Mesendoderm (in vitro differentiated cells): Measurements from ENCODE around the gene NELFE.
"Not testable (repeated sequence)": the region's sequence is repeated elsewhere in the genome, so short reads cannot be mapped to it uniquely, and the experiment has no call there.

Experiments used
- DNase-seq: peaks from one replicate; pipeline ENCODE4 v3.0.0; 2013
- H2AK5ac ChIP-seq: 2 replicates; pipeline ENCODE4 v1.6.1; 2013; ENCODE audit warnings: low read length, inconsistent platforms
- H2BK120ac ChIP-seq: 2 replicates; pipeline ENCODE4 v1.6.1; 2013; ENCODE audit warnings: low read depth, mild to moderate bottlenecking, low read length, moderate library complexity, mixed read lengths
- H2BK15ac ChIP-seq: replicated peaks from 2 replicates; pipeline ENCODE4 v1.6.1; 2013; ENCODE audit warnings: low read depth, mild to moderate bottlenecking, moderate library complexity
- H2BK5ac ChIP-seq: 2 replicates; pipeline ENCODE4 v1.6.1; 2013; ENCODE audit warnings: low read length, inconsistent platforms
- H3K18ac ChIP-seq: 2 replicates; pipeline ENCODE4 v1.6.1; 2013; ENCODE audit warnings: mild to moderate bottlenecking, low read length, mixed read lengths
- H3K23ac ChIP-seq: one replicate; pipeline ENCODE4 v1.6.1; 2013; ENCODE audit warnings: low read length
- H3K27ac ChIP-seq: 2 replicates; pipeline ENCODE4 v1.5.1; 2013; ENCODE audit warnings: low read depth, mild to moderate bottlenecking, inconsistent platforms, low read length, moderate library complexity
- H3K27me3 ChIP-seq: 2 replicates; pipeline ENCODE4 v1.6.1; 2013; ENCODE audit warnings: low read length, control low read depth, mild to moderate bottlenecking, inconsistent platforms; ENCODE audit not compliant: insufficient read depth, poor library complexity
- H3K36me3 ChIP-seq: 2 replicates; pipeline ENCODE4 v1.6.1; 2013; ENCODE audit warnings: low read length, inconsistent platforms; ENCODE audit not compliant: control insufficient read depth, insufficient read depth
- H3K4ac ChIP-seq: one replicate; pipeline ENCODE4 v1.6.1; 2013; ENCODE audit warnings: low read depth, mild to moderate bottlenecking, low read length, moderate library complexity
- H3K4me1 ChIP-seq: 2 replicates; pipeline ENCODE4 v1.6.1; 2013; ENCODE audit warnings: low read depth, low read length, inconsistent platforms; ENCODE audit not compliant: control insufficient read depth
- H3K4me2 ChIP-seq: 2 replicates; pipeline ENCODE4 v1.6.1; 2013; ENCODE audit warnings: low read length
- H3K4me3 ChIP-seq: 2 replicates; pipeline ENCODE4 v1.5.1; 2013; ENCODE audit warnings: mild to moderate bottlenecking, low read length
- H3K56ac ChIP-seq: one replicate; pipeline ENCODE4 v1.6.1; 2013; ENCODE audit warnings: low read length
- H3K79me1 ChIP-seq: 2 replicates; pipeline ENCODE4 v1.6.1; 2013; ENCODE audit warnings: low read length, inconsistent platforms
- H3K79me2 ChIP-seq: 2 replicates; pipeline ENCODE4 v1.6.1; 2013; ENCODE audit warnings: mild to moderate bottlenecking, low read length; ENCODE audit not compliant: control insufficient read depth, insufficient read depth
- H3K9ac ChIP-seq: 2 replicates; pipeline ENCODE4 v1.6.1; 2013; ENCODE audit warnings: low read length, inconsistent platforms
- H4K5ac ChIP-seq: one replicate; pipeline ENCODE4 v1.6.1; 2013; ENCODE audit warnings: low read length
- H4K8ac ChIP-seq: one replicate; pipeline ENCODE4 v1.6.1; 2013; ENCODE audit warnings: low read depth, mild to moderate bottlenecking, control low read depth, low read length, moderate library complexity
- whole genome bisulfite sequencing: extraction: QIAGEN DNeasy Blood & Tissue Kit; methylation state at CpG from one replicate; pipeline ENCODE4 v1.1.7; 2013; ENCODE audit warnings: low lambda C conversion rate, missing lambda C conversion rate; ENCODE audit not compliant: insufficient coverage; ENCODE audit errors: extremely low coverage; 5-methylcytosine and 5-hydroxymethylcytosine counted together

Gene NELFE

DNA sequence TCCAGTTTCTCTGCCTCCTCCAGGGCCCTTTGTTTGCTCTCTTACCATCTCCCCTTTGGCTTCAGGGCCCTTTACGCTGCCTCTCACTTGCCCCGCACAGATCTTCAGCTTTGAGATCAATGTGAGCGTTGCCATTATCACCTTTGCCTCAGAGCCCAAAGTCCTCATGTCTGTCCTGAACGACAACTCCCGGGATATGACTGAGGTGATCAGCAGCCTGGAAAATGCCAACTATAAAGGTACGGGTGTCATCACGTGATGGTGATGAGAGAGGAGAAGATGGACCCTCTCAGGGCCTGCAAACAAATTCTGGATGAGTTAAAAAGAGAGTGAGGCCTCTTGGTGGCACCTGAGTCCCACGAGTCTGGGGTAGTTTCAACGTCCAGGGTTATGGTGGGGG, 22.9 kb downstream of the NELFE start:
- Histone ChIP-seq H3K27me3 (no peaks in the 10 kb centered on the region), H3K56ac (no peak overlapping the region), H2BK5ac (no peak overlapping the region), H3K9ac (no peak overlapping the region), H2AK5ac (no peak overlapping the region), H3K4me1 (no peaks in the 10 kb centered on the region), H3K4me3 (no peak overlapping the region), H3K79me2 (no peaks in the 10 kb centered on the region), H3K23ac (no peak overlapping the region), H3K4me2 (no peak overlapping the region), H3K18ac (no peak overlapping the region), H2BK120ac (no peak overlapping the region), H4K8ac (no peak overlapping the region), H3K79me1 (no peaks in the 10 kb centered on the region), H4K5ac (no peak overlapping the region), H2BK15ac (no peak overlapping the region), H3K36me3 (no peaks in the 10 kb centered on the region), H3K27ac (no peak overlapping the region), H3K4ac (no peak overlapping the region)
- no CpG with 5 or more reads among the region's 9 CpGs for WGBS
- DNase-seq: no peak

- no peak overlapping the region for H4K5ac ChIP-seq
- no CpG with 5 or more reads among the region's 3 CpGs for WGBS
- H3K79me2 ChIP-seq: no peaks in the 10 kb centered on the region
- H4K8ac ChIP-seq: no peak overlapping the region
- no peaks in the 10 kb centered on the region for H3K27me3 ChIP-seq
- H3K79me1 ChIP-seq: no peaks in the 10 kb centered on the region
- H2BK15ac ChIP-seq: no peak overlapping the region
- no peak for DNase-seq
- no peak overlapping the region for H3K4me2 ChIP-seq
- no peak overlapping the region for H3K23ac ChIP-seq
- H3K56ac ChIP-seq: no peak overlapping the region
- no peak overlapping the region for H3K18ac ChIP-seq
- no peak overlapping the region for H3K9ac ChIP-seq
- H3K27ac ChIP-seq: no peak overlapping the region
- no peaks in the 10 kb centered on the region for H3K36me3 ChIP-seq
- no peak overlapping the region for H2BK5ac ChIP-seq
- no peak overlapping the region for H3K4ac ChIP-seq
- H2AK5ac ChIP-seq: no peak overlapping the region
- H3K4me3 ChIP-seq: no peak overlapping the region
- no peaks in the 10 kb centered on the region for H3K4me1 ChIP-seq
- no peak overlapping the region for H2BK120ac ChIP-seq
These were observed 23.8 kb downstream of the NELFE start for GRCh38 chr6:31935021-31935420.

GRCh38 chr6:31933537-31933936, 25.2 kb downstream of the NELFE start:
- WGBS: no CpG with 5 or more reads among the region's 19 CpGs
- no peaks in the 10 kb centered on the region for H3K79me1 ChIP-seq
- H3K4me3 ChIP-seq: no peak overlapping the region

DNA sequence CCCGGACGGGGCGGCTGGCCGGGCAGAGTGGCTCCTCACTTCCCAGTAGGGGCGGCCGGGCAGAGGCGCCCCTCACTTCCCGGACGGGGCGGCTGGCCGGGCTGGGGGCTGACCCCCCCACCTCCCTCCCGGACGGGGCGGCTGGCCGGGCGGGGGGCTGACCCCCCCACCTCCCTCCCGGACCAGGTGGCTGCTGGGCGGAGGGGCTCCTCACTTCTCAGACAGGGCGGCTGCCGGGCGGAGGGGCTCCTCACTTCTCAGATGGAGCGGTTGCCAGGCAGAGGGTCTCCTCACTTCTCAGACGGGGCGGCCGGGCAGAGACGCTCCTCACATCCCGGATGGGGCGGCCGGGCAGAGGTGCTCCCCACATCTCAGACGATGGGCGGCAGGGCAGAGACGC, 26.6 kb downstream of the NELFE start:
- not testable (repeated sequence) for H3K56ac ChIP-seq, H4K8ac ChIP-seq, H3K18ac ChIP-seq, H3K4me1 ChIP-seq, H3K79me2 ChIP-seq, H2BK120ac ChIP-seq, H3K4ac ChIP-seq, H2AK5ac ChIP-seq, DNase-seq, H4K5ac ChIP-seq, H3K4me3 ChIP-seq, H3K27me3 ChIP-seq, H3K4me2 ChIP-seq, H3K36me3 ChIP-seq, H3K27ac ChIP-seq, H3K9ac ChIP-seq, H2BK5ac ChIP-seq, H3K79me1 ChIP-seq, H3K23ac ChIP-seq, H2BK15ac ChIP-seq
- no CpG with 5 or more reads among the region's 32 CpGs for WGBS

More at GRCh38 chr6:31933537-31933936, 25.2 kb downstream of the NELFE start:
- Histone ChIP-seq H3K4me2 (no peak overlapping the region), H2BK120ac (no peak overlapping the region), H3K27me3 (no peaks in the 10 kb centered on the region), H4K5ac (no peak overlapping the region), H3K9ac (no peak overlapping the region), H2AK5ac (no peak overlapping the region), H3K27ac (no peak overlapping the region), H3K79me2 (no peaks in the 10 kb centered on the region), H2BK15ac (no peak overlapping the region), H3K23ac (no peak overlapping the region), H3K4me1 (no peaks in the 10 kb centered on the region), H4K8ac (no peak overlapping the region), H2BK5ac (no peak overlapping the region), H3K56ac (no peak overlapping the region), H3K4ac (no peak overlapping the region), H3K18ac (no peak overlapping the region), H3K36me3 (no peaks in the 10 kb centered on the region)
- no peak for DNase-seq

DNA sequence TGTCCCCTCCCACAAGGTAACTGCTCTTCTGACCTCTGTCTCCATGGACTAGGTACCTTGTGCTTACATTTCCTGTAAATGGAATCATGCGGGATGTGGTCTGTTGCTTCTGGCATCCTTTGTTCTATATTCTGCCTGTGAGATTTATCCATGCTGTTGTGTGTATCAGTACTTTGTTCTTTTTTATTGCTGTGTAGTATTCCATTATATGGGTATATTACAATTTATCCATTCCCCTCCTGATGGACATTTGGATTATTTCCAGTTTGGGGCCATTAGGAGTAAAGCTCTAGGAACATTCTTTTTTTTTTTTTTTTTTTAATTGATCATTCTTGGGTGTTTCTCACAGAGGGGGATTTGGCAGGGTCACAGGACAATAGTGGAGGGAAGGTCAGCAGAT, 27.8 kb downstream of the NELFE start:
- no peak overlapping the region for H4K5ac ChIP-seq
- H3K9ac ChIP-seq: no peak overlapping the region
- no peaks in the 10 kb centered on the region for H3K79me2 ChIP-seq
- no CpG with 5 or more reads among the region's 1 CpG for WGBS
- no peak overlapping the region for H2AK5ac ChIP-seq
- H3K4me1 ChIP-seq: no peaks in the 10 kb centered on the region
- no peaks in the 10 kb centered on the region for H3K36me3 ChIP-seq
- no peak overlapping the region for H4K8ac ChIP-seq
- no peak overlapping the region for H2BK120ac ChIP-seq
- no peaks in the 10 kb centered on the region for H3K27me3 ChIP-seq
- H3K4me2 ChIP-seq: no peak overlapping the region
- no peak for DNase-seq
- H3K18ac ChIP-seq: no peak overlapping the region
- H3K79me1 ChIP-seq: no peaks in the 10 kb centered on the region
- H3K23ac ChIP-seq: no peak overlapping the region
- H2BK15ac ChIP-seq: no peak overlapping the region
- no peak overlapping the region for H2BK5ac ChIP-seq
- H3K4ac ChIP-seq: no peak overlapping the region
- no peak overlapping the region for H3K56ac ChIP-seq
- no peak overlapping the region for H3K27ac ChIP-seq
- no peak overlapping the region for H3K4me3 ChIP-seq

GRCh38 chr6:31928672-31928939, 30.2 kb downstream of the NELFE start:
- Histone ChIP-seq H3K9ac (no peak overlapping the region), H3K4me1 (no peaks in the 10 kb centered on the region), H3K18ac (no peak overlapping the region), H3K4me2 (no peak overlapping the region), H3K79me1 (no peaks in the 10 kb centered on the region), H3K27me3 (no peaks in the 10 kb centered on the region), H3K79me2 (no peaks in the 10 kb centered on the region), H3K4me3 (no peak overlapping the region), H3K56ac (no peak overlapping the region), H3K23ac (no peak overlapping the region), H2BK120ac (no peak overlapping the region), H3K36me3 (no peaks in the 10 kb centered on the region), H2BK15ac (no peak overlapping the region), H4K5ac (no peak overlapping the region), H2BK5ac (no peak overlapping the region), H3K4ac (no peak overlapping the region), H3K27ac (no peak overlapping the region), H4K8ac (no peak overlapping the region), H2AK5ac (no peak overlapping the region)
- WGBS: no CpG with 5 or more reads among the region's 9 CpGs
- no peak for DNase-seq
